HCEC 1CT (cell line): Measurements from ENCODE around the gene SIDT2.
"Not testable (repeated sequence)": the region's sequence is repeated elsewhere in the genome, so short reads cannot be mapped to it uniquely, and the experiment has no call there.

ENCODE experiments used
- DNase-seq: peaks from one replicate; pipeline ENCODE4 v3.0.0-alpha.2; 2017

Gene SIDT2

GRCh38 chr11:117178210-117179034 lies at the start of gene SIDT2:
Gene SIDT2 (plus strand): TSS chr11:117178743. CDS start chr11:117179264, 521 bp downstream.
- peak; percentile 89 for DNase-seq

- DNase-seq = not testable (repeated sequence)
Observed at GRCh38 chr11:117130396-117130795, 48.1 kb upstream of the SIDT2 start.

- DNase-seq = no peak
Observed at GRCh38 chr11:117130879-117131278, 47.7 kb upstream of the SIDT2 start.

- DNase-seq = no peak
Observed at GRCh38 chr11:117134431-117134830, 44.1 kb upstream of the SIDT2 start.

- not testable (repeated sequence) for DNase-seq
Observed at GRCh38 chr11:117134979-117135378, 43.6 kb upstream of the SIDT2 start.

- not testable (repeated sequence) for DNase-seq
Observed at GRCh38 chr11:117137223-117138086, 41.1 kb upstream of the SIDT2 start.

- DNase-seq = peak; percentile 47
Observed at GRCh38 chr11:117143390-117143789, 35.2 kb upstream of the SIDT2 start.

- DNase-seq = peak; percentile 93
Observed at GRCh38 chr11:117143871-117144476, 34.6 kb upstream of the SIDT2 start, which contains the start of gene PAFAH1B2. Gene PAFAH1B2 (plus strand): TSS chr11:117144287. CDS start chr11:117152448, 8,161 bp downstream.

- DNase-seq = peak; percentile 81
Observed at GRCh38 chr11:117144477-117145392, 33.8 kb upstream of the SIDT2 start.

- peak; percentile 44 for DNase-seq
Observed at GRCh38 chr11:117145393-117145761, 33.2 kb upstream of the SIDT2 start.

- peak; percentile 59 for DNase-seq
Observed at GRCh38 chr11:117146521-117146920, 32.0 kb upstream of the SIDT2 start.

- no peak for DNase-seq
Observed at GRCh38 chr11:117152066-117152465, 26.5 kb upstream of the SIDT2 start.

- no peak for DNase-seq
Observed at GRCh38 chr11:117154468-117154867, 24.1 kb upstream of the SIDT2 start.

- DNase-seq = no peak
Observed at GRCh38 chr11:117157507-117157906, 21.0 kb upstream of the SIDT2 start.

GRCh38 chr11:117159892-117160291 lies 18.7 kb upstream of the SIDT2 start:
- DNase-seq = no peak

- no peak for DNase-seq
Observed at GRCh38 chr11:117160826-117161225, 17.7 kb upstream of the SIDT2 start.

GRCh38 chr11:117166491-117166890 lies 12.1 kb upstream of the SIDT2 start:
- no peak for DNase-seq

- no peak for DNase-seq
Observed at GRCh38 chr11:117169736-117170135, 8.8 kb upstream of the SIDT2 start.

GRCh38 chr11:117170210-117170609 lies 8.3 kb upstream of the SIDT2 start:
- no peak for DNase-seq

GRCh38 chr11:117171007-117171403 lies 7.5 kb upstream of the SIDT2 start:
- DNase-seq = no peak

- DNase-seq = no peak
Observed at GRCh38 chr11:117171404-117172061, 7.0 kb upstream of the SIDT2 start.
